Ishikawa (cell line): ENCODE measurements around the gene FASN.

Experiments used
- CEBPB ChIP-seq: IDR thresholded peaks from 2 replicates; pipeline ENCODE4 v1.6.1; 2012
- CREB1 ChIP-seq: IDR thresholded peaks from 2 replicates; pipeline ENCODE4 v1.6.1; 2012; ENCODE audit warnings: low read depth
- EGR1 ChIP-seq: IDR thresholded peaks from 2 replicates; pipeline ENCODE4 v1.6.1; 2012
- EP300 ChIP-seq: IDR thresholded peaks from 2 replicates; pipeline ENCODE4 v1.6.1; 2012; ENCODE audit warnings: borderline replicate concordance
- FOXM1 ChIP-seq: IDR thresholded peaks from 2 replicates; pipeline ENCODE4 v1.6.1; 2012; ENCODE audit warnings: low read depth, borderline replicate concordance
- MAX ChIP-seq: IDR thresholded peaks from 2 replicates; pipeline ENCODE4 v1.6.1; 2012
- NFIC ChIP-seq: IDR thresholded peaks from 2 replicates; pipeline ENCODE4 v1.6.1; 2012
- RAD21 ChIP-seq: IDR thresholded peaks from 2 replicates; pipeline ENCODE4 v1.6.1; 2012; ENCODE audit warnings: low read depth
- REST ChIP-seq: IDR thresholded peaks from 2 replicates; pipeline ENCODE4 v1.6.1; 2012; ENCODE audit warnings: low read depth, mild to moderate bottlenecking
- TAF1 ChIP-seq: IDR thresholded peaks from 2 replicates; pipeline ENCODE4 v1.6.1; 2012; ENCODE audit warnings: low read depth, mild to moderate bottlenecking
- TCF12 ChIP-seq: IDR thresholded peaks from 2 replicates; pipeline ENCODE4 v1.6.1; 2012; ENCODE audit warnings: low read depth
- TEAD4 ChIP-seq: IDR thresholded peaks from 2 replicates; pipeline ENCODE4 v1.6.1; 2012
- USF1 ChIP-seq: IDR thresholded peaks from 2 replicates; pipeline ENCODE4 v1.6.1; 2012
- YY1 ChIP-seq: IDR thresholded peaks from 2 replicates; pipeline ENCODE4 v1.6.1; 2012; ENCODE audit warnings: low read depth
- ZBTB7A ChIP-seq: IDR thresholded peaks from 2 replicates; pipeline ENCODE4 v1.6.1; 2012; ENCODE audit warnings: low read depth

The FASN gene

GRCh38 chr17:82098169-82098938, at the start of gene FASN:
TSS of gene FASN (minus strand) at chr17:82098236. CDS start at chr17:82096445, 1,791 bp downstream.
- peak; percentile 31 for TF ChIP-seq USF1
- 0 out of 2 replicates have a peak, but pooled peaks have one; percentile 19 for TF ChIP-seq TCF12
- no peak for TF ChIP-seq CEBPB
- no peak; the same call in 1 of the 2 replicates for TF ChIP-seq ZBTB7A
- peak; percentile 89 for TF ChIP-seq TAF1
- no peak; the same call in 1 of the 2 replicates for TF ChIP-seq CREB1
- TF ChIP-seq EP300 = no peak
- TF ChIP-seq NFIC = no peak; the same call in 1 of the 2 replicates
- no peak for TF ChIP-seq FOXM1
- peak; percentile 74; the same call in 1 of the 2 replicates for TF ChIP-seq MAX
- no peak for TF ChIP-seq EGR1
- TF ChIP-seq REST = no peak
- TF ChIP-seq TEAD4 = no peak
- peak; percentile 79 for TF ChIP-seq YY1
- TF ChIP-seq RAD21 = no peak

- no peak for TF ChIP-seq EGR1
- TF ChIP-seq TCF12 = no peak
- TF ChIP-seq REST = no peak
- TF ChIP-seq CREB1 = no peak
- TF ChIP-seq CEBPB = no peak
- no peak for TF ChIP-seq EP300
- no peak for TF ChIP-seq USF1
- no peak for TF ChIP-seq YY1
Measured at GRCh38 chr17:82146663-82147654, 48.9 kb upstream of the FASN start.

- TF ChIP-seq NFIC (no peak), REST (no peak), ZBTB7A (no peak), TAF1 (no peak), EGR1 (no peak)
Measured at GRCh38 chr17:82145550-82146155, 47.6 kb upstream of the FASN start.

- no peak for TF ChIP-seq TEAD4
- no peak for TF ChIP-seq CEBPB
- no peak for TF ChIP-seq NFIC
- no peak for TF ChIP-seq EGR1
- TF ChIP-seq RAD21 = no peak
- no peak for TF ChIP-seq TAF1
- TF ChIP-seq CREB1 = no peak
- TF ChIP-seq EP300 = no peak
- no peak for TF ChIP-seq REST
- no peak for TF ChIP-seq FOXM1
- TF ChIP-seq MAX = no peak
- no peak for TF ChIP-seq TCF12
- TF ChIP-seq USF1 = no peak
- no peak for TF ChIP-seq YY1
- TF ChIP-seq ZBTB7A = no peak
Measured at GRCh38 chr17:82143333-82143732, 45.3 kb upstream of the FASN start.
